ENCODE results near the gene ALK.

ALK gene

DNA sequence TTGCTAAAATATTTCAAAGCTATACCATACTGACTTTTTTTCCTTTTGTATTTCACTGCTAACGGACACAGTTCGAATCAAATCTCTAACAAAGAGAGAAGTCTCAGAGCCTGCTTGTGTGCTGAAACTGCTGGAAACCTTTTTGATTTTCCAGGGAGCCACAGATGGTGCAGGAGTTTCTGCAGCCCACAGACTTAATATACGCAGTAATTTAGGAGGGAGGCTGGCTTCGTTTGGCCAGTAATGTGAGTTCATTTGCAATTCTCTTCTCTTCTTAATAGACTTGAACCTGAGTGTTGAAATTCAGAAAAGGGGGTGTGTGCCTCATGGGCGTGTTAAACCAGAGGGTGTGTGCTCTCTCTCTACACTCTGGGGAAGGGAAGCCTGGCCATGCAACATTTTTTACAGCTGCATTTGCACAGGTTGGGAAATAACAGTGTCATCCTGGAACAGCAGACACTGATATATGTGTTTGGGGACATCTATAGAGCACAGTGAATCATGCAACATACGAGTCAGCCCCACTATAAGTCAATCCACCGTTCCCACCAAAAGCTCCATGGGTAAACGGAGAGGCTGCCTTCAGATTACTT, 473.2 kb downstream of the ALK start:
- DNase-seq (ENCODE audit: low read depth) = no peak

DNA sequence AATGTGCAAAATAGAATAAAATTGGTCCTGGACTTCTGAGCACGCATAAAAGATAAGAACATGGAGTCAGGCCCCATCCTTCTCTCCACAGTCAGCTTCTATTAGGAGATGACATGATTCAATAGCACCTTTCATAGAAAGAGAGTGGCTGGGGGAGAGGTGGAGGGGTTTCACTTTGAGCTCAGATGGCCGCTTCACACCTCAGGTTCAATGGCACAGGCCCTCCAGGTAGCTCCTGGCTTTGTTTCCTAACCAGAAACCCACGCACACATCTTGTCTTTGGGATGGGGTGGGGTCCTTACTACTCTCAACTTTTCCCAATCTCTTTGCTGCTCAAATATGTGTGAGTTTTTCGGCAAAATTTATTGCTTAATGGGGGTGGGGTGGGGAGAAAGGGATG, 473.9 kb downstream of the ALK start:
- no peak for DNase-seq (ENCODE audit: low read depth)

DNA sequence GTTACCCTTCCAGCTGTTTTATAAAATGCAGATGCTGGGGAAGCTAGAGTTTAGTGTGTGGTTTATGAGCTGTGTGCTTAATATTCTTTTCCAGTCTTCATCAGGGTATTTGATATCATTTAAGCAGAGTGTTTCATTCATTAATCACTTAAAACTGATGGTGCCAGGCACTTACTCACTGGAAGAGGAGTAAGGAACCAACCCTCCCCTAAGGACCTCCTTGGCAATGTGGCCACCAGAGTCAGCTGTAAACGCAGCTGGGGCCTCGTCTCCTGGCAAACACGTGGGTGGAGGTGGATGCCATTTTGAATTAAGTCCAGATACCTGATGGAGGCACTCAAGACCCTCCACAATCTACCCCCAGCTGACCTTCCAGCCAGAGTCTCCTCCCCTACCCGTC, 474.5 kb downstream of the ALK start:
- no peak for DNase-seq (ENCODE audit: low read depth)

DNA sequence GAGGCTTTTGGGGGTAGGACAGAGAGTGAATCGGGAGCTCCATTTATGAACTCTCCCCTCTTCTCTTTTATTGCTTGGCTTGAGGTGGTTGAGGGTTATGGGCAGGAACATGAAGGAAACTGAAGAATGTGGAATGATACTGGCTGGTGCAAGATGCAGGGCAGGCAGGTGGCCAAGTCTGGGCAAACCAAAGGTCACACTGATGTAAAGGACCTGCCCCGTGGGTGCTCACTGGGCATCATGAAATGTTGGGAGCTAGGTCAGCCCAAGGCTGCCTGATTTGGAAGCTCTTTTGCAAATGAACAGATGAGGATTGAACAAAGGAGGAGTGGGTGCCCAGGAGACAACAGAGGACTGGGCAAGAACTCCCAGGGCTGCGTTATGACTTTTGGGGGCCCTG, 477.2 kb downstream of the ALK start:
- DNase-seq (ENCODE audit: low read depth) = no peak

DNA sequence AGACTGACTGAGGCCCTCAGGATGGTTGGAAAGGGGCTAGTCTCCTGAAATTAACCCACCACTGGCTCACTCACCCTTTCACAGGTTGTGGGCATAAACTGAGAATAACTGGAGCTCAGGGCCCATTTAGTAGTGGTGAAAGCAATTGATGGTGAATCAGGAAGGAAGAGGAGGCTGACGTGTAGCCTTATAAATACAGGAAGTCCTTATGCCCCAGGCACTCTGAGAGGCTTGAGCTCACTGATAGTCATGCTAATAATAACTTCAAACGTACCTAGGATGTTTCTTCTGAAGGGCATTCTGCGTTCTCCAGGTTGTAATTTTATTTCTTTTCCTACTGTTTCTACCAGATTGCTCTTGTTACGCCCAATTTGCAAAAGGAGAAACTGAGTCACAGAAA, 477.8 kb downstream of the ALK start:
- no peak for DNase-seq (ENCODE audit: low read depth)

DNA sequence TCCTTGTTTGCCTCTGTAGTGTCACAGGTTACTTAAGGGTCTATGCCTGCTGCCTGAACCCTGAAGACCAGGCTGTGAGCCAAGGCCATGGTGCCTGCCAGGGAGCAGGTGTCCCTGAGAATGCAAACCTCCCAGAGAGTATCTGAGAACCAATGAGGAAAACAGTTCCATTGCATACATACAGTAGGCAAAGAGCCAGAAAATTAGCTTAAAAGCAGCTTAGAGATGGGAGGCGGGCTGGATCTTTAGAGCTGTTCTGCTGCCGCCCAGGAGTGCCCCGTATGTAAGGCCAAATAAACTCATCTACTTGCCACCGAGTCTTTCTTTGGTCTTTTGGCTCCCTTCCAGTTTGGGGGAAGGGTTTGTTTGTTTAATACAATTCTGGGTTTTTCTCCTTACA, 478.2 kb downstream of the ALK start:
- DNase-seq (ENCODE audit: low read depth) = no peak

DNA sequence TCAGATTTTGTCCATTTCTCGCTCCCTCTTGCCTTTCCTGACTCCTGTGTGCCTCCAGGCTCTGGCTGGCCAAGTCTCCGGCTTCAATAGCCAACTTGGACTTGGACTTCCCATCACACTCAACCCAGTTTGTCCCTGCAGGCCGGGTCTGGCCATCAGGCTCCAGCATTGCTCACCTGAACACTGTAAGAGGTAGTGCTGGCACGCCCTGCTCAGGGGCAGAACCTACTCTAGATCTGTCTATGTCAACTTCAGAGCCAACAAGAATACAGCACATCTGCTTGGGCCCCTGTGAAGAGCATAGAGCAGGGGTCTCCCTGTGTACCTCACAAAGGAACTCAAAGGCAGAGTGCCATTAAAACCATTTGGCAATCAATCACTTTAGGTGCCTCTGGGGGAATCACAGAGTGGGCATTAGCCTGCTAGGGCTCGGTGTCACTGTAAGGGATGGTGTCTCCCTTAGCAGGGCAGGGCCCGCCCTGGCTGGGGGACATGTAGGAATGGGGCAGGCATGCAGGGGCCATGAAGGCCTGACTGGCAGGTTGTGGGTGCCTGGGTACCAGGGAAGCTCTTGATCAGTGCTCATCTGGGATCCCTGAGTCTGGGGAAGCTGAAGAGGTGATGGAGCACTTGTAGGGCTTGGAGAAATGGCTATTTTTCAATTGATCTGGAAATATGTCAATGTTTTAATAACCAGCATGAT, 480.3 kb downstream of the ALK start:
- no peak for DNase-seq (ENCODE audit: low read depth)

DNA sequence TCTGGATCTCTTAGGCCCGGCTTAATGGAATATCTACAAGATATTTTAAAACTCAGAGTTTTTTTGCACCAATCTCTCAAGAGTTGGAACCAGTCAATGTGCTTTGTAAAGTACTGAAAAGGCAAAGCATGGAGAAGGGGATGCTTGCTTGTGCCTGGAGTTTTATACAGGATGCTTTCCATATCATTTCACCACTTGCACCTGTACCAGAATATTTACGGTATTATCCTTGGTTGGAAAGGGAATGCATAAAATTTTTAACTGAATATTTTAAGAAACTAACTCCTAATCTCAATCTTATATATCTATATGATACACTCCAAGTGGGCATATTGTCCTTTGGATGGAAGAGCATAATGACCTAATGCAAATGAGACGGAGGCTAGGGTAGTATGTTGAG, 487.5 kb downstream of the ALK start:
- DNase-seq (ENCODE audit: low read depth) = no peak

DNA sequence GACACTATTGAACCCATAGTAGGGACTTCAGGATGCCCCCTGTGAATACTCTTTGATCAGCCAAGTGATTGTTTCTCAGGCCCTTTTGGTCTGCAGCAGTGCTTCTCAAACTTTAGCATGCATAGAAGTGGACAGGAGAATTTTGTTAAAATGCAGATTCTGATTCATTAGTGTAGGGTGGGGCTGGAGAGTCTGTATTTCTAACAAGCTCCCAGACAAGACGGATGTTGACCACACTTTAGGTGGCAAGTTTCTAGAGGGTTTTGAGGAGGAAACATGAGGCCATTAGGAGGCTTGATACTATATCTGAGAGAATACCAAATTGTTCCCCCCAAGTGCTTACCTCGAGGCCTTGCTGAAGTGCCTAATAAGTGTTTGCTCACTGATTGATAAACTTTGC, 488.3 kb downstream of the ALK start:
- no peak for DNase-seq (ENCODE audit: low read depth)

DNA sequence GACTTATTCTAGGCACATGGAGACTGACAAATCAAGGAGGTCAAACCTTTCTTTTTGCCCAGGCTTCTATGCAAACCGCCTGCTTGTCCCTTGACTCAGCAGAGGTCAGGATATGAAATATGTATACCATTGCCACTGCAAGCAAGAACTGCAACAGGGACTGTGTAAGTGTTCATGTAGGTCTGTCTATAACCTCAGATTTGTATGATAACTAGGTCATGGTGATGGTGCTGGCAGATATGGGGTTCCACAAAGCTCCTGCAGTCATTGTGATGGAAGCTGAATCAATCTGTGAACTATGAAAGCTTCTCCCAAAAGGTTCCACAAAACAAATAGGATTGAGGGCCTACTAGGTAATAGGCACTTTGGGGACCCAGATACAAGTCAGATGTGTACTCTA, 489.9 kb downstream of the ALK start:
- DNase-seq (ENCODE audit: low read depth) = no peak

DNA sequence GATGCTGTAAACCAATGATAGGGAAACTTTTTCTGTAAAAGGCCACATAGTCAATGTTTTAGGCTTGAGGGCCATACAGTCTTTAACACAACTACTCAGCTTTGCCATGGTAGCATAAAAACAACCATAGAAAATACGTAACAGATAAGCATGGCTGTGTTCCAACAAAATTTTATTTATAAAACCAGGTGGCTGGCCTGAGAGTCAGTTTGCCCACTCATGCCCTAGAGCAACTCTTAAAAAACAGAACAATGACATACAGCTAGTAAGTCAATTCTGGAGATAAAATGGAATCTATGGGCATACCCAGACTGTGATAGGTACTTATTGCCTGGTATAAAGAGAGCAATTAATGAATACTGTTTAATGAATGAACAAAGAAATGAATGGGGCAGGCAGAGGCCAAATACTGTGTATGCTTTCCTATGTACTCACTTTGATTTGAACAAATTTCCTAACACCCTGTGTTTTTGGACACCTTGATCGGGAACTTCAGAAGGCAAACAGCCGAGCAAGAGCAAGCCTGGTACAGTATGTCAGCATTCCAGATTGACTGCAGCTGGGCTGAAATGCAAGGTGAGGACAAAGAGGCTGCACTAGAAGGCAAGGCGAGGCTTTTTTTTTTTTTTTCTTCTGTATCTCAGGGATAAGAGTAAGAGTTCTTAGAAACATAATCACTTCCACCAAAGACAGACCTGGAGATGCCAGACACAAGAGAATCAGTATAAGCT, 490.8 kb downstream of the ALK start:
- no peak for DNase-seq (ENCODE audit: low read depth)

DNA sequence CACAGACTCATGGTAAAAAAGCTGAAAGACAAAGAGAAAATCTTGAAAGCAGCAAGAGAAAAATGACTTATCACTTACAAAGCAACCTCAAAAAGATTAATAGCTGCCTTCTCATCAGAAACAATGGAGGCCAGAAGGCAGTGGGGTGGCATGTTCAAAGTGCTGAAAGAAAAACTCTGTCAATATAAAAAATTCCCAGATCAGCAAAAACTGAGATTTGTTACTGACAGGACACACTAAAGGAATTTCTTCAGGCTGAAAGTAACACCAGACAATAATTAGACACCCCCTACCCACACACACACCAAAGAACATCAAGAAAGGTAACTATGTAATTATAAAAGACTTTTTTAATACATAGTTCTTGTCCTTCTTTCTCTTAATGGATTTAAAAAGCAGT, 495.0 kb downstream of the ALK start:
- no peak for DNase-seq (ENCODE audit: low read depth)

DNA sequence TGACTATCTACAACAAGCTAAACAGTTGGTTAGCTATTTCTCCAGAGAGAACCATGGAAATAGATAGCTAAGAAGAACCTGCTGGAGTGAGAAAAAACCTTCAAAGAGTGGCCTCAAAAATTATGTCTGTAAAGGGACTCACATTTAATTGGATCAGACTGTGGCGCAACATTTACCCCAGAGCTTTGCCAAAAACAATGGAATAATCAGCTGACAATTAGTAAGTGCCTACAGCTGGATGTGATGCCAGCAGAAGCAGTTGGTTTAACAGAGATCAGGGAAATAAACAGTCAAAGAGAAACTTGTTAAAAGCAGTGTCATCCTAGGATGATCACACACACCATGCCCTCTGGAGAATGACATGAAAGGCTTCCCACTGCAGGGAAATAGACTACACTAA, 495.5 kb downstream of the ALK start:
- DNase-seq (ENCODE audit: low read depth) = no peak

DNA sequence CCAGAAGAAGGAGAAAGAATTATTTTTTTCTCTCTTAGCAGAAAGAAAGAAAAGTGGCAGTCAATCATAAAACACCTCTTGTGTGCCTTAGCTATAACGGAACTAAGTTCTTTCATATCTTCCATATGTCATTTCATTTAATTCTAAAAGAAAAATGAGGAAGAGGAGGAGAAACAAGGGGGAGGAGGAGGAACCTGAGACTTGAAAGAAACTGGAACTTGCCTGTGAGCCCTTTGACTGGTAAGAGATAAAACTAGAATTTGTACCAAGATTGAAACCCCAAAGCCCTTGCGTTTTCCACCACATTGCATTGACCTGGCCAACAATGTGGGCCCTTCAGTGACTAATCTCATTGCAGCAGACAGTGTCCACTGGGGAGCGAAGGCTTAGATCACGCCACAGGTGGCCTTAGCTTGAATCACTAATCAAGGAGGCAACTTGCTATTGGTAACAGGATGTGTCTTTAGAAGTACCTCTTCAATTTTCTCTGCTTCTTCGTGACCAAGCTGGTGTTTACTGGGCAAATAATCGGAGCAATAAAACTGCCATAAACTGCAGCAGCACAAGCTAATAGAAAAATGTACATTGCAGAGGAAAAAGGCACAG, 498.2 kb downstream of the ALK start:
- DNase-seq (ENCODE audit: low read depth) = no peak

DNA sequence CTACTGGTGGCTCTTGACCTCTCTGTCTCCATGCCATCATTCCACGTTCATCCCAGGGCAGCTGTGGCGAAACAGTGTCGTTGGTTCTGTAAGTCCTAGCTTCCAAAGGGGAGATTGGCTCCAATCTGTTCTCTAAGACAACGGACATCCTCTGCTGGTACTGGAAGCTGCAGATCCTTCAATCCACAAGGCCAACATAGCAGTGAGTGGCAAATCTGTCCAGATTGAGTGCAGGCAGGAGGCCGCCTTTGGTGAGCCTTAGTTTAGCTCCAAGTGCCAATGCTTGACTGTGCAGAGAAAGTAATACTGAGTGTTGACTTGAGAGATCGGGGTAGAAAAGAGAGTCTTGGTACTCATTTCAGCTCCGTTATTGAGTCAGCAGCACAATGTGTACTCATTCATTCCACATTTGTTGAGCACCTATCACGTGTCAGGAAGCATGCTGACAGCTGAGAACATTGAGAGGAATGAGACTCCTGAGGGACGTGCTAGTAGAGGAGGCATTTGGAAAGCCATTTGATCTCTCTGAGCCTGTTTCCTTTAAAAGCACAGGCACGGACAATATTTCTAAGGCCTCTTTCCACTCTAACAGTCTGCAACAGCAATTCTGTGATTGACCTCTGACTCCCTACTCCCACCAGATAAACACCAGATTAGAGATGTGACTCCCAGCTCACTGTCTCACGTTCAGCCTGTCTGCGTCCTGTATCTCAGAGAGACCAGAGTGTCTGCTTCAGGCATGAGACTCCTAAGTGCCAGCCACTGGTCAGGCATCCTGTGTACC, 500.2 kb downstream of the ALK start:
- DNase-seq (ENCODE audit: low read depth) = no peak

DNA sequence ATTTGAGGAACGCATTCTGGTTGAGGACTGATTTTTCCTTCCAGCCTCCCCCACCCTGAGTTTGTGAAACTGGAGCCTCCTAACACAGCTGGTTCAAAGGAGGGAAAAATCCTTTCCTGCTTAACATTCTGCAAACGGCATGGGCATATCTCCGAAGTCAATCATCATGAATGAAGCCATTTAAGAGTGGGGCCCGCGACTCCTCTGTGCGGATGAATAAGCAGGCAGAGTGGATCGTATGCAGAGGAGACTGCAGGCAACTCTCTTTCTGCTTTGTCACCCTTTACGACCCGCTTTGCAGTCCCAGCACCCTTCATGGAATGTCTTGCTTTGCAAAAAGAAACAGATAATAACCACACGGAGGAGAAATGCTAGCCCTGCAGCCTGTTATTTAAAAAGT, 500.9 kb downstream of the ALK start:
- no peak for DNase-seq (ENCODE audit: low read depth)

DNA sequence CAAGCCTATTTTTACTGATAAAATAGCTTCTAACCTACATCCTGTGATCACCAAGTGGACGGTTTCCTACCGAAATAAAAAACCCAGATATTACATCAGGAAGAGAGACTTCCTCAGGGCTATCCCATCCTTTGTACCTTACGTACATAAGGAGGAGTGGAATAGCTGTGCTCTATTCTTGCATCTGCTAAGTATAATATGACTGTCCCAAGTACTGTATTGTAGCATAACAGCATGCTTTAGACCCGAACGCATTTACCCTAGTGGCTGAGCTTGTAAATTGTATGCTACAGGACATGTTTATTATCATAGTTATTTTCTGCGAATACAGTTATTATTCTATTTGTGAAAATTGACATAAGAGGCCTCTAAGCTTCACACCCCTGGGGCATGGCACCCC, 503.8 kb downstream of the ALK start:
- no peak for DNase-seq (ENCODE audit: low read depth)

DNA sequence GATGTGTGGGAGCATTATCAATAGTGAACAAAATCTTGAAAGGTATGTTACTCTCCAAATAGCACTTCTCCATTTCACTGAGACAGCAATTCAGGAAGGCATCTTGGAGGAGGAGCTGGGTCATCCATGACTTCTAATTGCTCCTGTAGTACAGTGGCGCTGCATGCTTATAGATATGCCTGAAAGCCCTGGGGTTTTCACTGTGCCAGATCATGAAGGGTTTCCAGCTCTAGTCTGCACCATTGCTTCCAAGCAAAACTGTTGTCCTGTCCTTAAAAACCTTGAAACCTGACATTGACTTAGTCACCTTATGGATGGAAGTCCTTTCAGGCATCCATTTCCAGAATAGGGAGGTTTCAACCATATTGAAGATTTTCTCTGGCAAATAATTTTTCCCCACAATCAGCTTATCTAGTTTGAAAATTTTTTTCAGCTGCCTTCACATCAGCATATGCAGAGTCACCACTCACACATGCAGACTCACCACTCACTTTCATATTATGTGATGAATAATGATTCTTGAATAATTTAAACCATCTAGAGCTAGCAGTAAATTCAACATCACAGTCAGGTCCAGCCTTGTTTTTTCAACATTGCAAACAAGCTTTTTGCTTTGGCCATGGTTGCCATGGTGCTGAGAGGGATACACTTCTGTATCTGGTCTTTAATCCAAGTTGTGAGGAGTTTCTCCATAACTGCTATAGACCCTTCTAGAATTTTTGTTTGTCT, 509.0 kb downstream of the ALK start:
- no peak for DNase-seq (ENCODE audit: low read depth)

DNA sequence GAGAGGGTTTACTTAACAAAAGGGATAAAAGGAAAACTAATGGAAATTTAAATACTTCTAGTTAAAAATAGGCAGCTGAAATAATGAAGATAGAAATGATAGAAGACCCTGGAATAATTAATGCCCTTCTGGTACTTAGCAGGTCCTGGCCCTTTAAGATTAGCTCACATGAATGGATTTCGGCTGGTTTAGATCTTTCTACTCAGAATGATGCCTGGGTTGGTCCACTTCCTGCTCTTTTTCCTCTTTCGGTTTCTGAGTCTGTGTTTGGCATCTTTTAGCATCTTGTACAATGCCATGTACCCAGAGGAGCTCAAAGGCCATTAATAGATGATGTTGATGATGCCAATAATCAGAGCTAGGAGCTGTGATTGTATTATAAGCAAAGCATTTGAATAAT, 515.7 kb downstream of the ALK start:
- DNase-seq (ENCODE audit: low read depth) = no peak

DNA sequence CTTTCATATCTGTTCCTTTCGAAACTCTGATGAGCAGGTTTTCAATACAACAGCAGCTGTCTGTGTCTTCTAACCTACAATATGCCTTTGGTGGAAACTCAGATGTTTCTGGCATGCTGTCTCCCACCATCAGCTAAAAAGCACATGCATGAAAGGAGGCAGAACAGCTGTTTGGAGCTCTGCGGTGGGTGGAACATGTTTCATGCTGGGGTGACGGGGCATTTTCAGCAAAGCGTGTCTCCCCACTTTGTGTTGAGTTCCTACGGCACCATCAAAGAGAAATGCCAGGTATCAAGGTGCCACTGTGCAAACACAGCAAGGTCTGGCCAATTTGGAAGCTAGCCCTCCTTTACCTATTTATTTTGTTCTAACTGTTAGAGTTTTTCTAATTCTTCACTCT, 516.1 kb downstream of the ALK start:
- DNase-seq (ENCODE audit: low read depth) = no peak

DNA sequence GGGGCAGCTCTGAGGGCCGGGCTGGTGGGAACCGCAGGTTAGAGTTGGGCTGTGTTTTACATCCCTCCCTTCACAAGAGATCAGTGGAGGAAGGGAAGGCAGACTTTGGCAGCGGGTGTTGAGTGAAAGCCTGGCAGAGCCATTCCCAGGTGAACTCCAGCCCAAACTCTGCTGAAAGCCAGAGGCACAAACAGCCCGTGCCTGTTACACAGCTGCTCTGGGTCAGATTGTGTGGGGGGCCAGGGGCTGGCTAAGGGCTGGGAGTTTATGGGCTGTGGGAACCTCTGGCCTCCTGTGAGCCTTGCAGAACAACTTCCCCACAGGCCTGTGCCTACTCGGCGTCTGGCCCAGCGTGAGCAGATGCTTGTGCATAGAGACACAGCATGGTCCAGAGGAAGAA, 519.4 kb downstream of the ALK start:
- no peak for DNase-seq (ENCODE audit: low read depth)

All from fibroblast of the conjunctiva (primary cell).